Measurements from ENCODE around the gene NR6A1.
A peak's percentile ranks its signal among the peaks of the same experiment; 100 is the strongest.

The NR6A1 gene

GRCh38 chr9:124803911-124804310 is 32.8 kb upstream of the NR6A1 start:
- no peak for DNase-seq (ENCODE audit: low read depth)
- no peak for TF ChIP-seq CTCF (IDR thresholded peaks at IDR 0.05; ENCODE audit: low read length, missing control alignments)
- no peak overlapping the region for H3K4me3 ChIP-seq (replicated peaks; ENCODE audit: low read depth, low read length)

DNA sequence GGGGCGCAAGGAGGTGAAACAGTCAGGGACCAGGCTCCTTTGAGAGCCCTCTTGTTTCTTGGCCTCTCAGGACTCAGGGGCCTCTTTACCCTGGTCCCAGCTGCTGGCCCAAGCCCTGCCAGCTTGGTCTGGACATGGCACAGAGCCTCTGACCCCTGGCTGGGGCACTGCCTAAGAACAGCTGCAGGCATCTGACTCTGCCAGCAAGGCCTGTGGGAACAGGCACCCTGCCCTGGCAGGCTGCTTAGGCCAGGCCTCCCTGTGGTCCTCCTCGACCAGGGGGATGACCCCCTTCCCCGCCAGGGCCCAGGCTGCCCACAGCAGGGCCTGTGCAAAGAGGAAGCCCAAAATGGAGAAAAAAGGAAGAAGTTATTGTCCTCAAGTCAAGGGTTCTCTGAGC is 31.3 kb upstream of the NR6A1 start:
- TF ChIP-seq CTCF (IDR thresholded peaks at IDR 0.05; ENCODE audit: low read length, missing control alignments), result no peak
- H3K4me3 ChIP-seq (replicated peaks; ENCODE audit: low read depth, low read length), result no peak overlapping the region
- no peak for DNase-seq (ENCODE audit: low read depth)

- H3K4me3 ChIP-seq (replicated peaks; ENCODE audit: low read depth, low read length), result no peak overlapping the region
These were observed 30.2 kb upstream of the NR6A1 start for GRCh38 chr9:124801356-124801755.

GRCh38 chr9:124800306-124801259 is 29.5 kb upstream of the NR6A1 start:
- TF ChIP-seq CTCF (IDR thresholded peaks at IDR 0.05; ENCODE audit: low read length, missing control alignments), result no peak
- DNase-seq (ENCODE audit: low read depth), result peak; percentile 58
- no peak overlapping the region for H3K4me3 ChIP-seq (replicated peaks; ENCODE audit: low read depth, low read length)

More at GRCh38 chr9:124801356-124801755, 30.2 kb upstream of the NR6A1 start:
- no peak for TF ChIP-seq CTCF (IDR thresholded peaks at IDR 0.05; ENCODE audit: low read length, missing control alignments)
- DNase-seq (ENCODE audit: low read depth), result no peak

- DNase-seq (ENCODE audit: low read depth), result no peak
- no peak for TF ChIP-seq CTCF (IDR thresholded peaks at IDR 0.05; ENCODE audit: low read length, missing control alignments)
- no peak overlapping the region for H3K4me3 ChIP-seq (replicated peaks; ENCODE audit: low read depth, low read length)
These were observed 28.3 kb upstream of the NR6A1 start for GRCh38 chr9:124799274-124800006.

DNA sequence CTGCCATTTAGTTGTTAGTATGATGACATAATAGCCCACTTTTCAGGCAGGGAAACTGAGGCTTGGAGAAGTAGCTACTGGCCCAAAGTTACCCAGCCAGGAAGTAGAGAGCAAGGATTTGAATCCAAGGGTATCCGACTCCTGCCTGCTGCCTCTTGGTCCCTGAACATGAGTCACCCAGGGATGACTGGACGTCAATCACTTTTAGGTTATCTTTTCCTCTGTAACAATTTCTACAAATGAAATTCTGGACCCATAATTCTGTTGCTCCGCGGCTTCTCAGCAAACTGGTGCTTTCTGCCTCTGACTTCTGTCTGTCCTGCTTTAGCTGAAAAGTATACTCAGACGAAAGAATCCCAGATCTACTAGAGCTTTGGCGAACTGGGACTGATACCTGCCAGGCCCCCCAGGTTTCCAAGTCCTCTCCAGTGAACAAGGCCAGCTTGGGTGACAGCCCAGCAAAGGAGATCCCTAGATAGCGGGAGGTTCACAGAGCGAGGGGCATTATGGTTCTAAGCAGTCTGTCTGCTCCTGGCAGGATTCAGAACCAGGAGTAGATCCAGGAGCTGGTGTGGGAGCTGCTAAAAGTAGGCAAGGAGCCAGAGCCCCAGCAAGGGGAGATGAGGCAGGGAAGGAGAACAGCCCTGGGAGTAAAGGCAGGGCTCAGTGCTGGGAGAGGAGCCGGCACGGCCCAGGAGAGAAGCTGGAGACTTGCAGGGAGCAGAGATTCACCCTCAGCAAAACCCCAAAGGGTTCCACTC is 26.4 kb upstream of the NR6A1 start:
- DNase-seq (ENCODE audit: low read depth), result peak; percentile 38
- no peak for TF ChIP-seq CTCF (IDR thresholded peaks at IDR 0.05; ENCODE audit: low read length, missing control alignments)

More for the DNA sequence above, 26.4 kb upstream of the NR6A1 start:
- no peak overlapping the region for H3K4me3 ChIP-seq (replicated peaks; ENCODE audit: low read depth, low read length)

Measured in fibroblast of pulmonary artery (primary cell).